Large intestine (tissue), 3 donors: ENCODE measurements around the gene MCCD1. TPM values are rescaled to one million over a fixed set of nuclear protein-coding genes. Genes with fewer than 3 reads are reported as not detected.

Experiments used
- DNase-seq, 2 donors: peaks; one replicate each; pipeline versions ENCODE4 v3.0.0 to v3.0.0-alpha.2; 2013
- H3K27ac ChIP-seq: one replicate; pipeline ENCODE4 v1.5.1; 2013; ENCODE audit warnings: low read length
- H3K27me3 ChIP-seq: 2 replicates; pipeline ENCODE4 v1.6.1; 2013; ENCODE audit warnings: low read length; ENCODE audit not compliant: control insufficient read depth, insufficient read depth
- H3K36me3 ChIP-seq: 2 replicates; pipeline ENCODE4 v1.6.1; 2013; ENCODE audit warnings: low read length; ENCODE audit not compliant: control insufficient read depth, insufficient read depth
- H3K4me1 ChIP-seq: one replicate; pipeline ENCODE4 v1.6.1; 2013; ENCODE audit warnings: low read length; ENCODE audit not compliant: control insufficient read depth, insufficient read depth
- H3K4me3 ChIP-seq: one replicate; pipeline ENCODE4 v1.5.1; 2013; ENCODE audit warnings: low read length
- H3K9me3 ChIP-seq: one replicate; pipeline ENCODE4 v1.6.1; 2013; ENCODE audit warnings: mild to moderate bottlenecking, low read depth, low read length, moderate library complexity; ENCODE audit not compliant: control insufficient read depth
- WGBS: methylation state at CpG from one replicate; pipeline ENCODE4 v1.1.5; 2013; ENCODE audit warnings: low lambda C conversion rate; ENCODE audit not compliant: insufficient coverage; 5-methylcytosine and 5-hydroxymethylcytosine counted together
- polyA plus RNA-seq: library from polyadenylated mRNA; unstranded; fragments of 120-200 nt; gene quantifications from one replicate; pipeline ENCODE4 v1.2.1, GENCODE V29; 2013

Gene MCCD1
- polyA plus RNA-seq, 1 donor: not detected

- no peaks in the 10 kb centered on the region for H3K27me3 ChIP-seq
- H3K36me3 ChIP-seq: peaks cover 46% of the 10 kb centered on the region
- no peak for DNase-seq
- WGBS: 100% methylated on average over 1 of the region's 24 CpGs
- H3K27ac ChIP-seq: no peak overlapping the region
- H3K4me1 ChIP-seq: peaks cover 2% of the 10 kb centered on the region
- no peaks in the 10 kb centered on the region for H3K9me3 ChIP-seq
- H3K4me3 ChIP-seq: no peak overlapping the region
These were observed 28.9 kb downstream of the MCCD1 start for GRCh38 chr6:31557443-31558317.

- DNase-seq: no peak
- no peaks in the 10 kb centered on the region for H3K27me3 ChIP-seq
- no CpG with 5 or more reads among the region's 8 CpGs for WGBS
- H3K9me3 ChIP-seq: no peaks in the 10 kb centered on the region
- peaks cover 2% of the 10 kb centered on the region for H3K4me1 ChIP-seq
- H3K36me3 ChIP-seq: peaks cover 43% of the 10 kb centered on the region
- H3K4me3 ChIP-seq: no peak overlapping the region
- no peak overlapping the region for H3K27ac ChIP-seq
These were observed 29.5 kb downstream of the MCCD1 start for GRCh38 chr6:31558318-31558625.

GRCh38 chr6:31558631-31559500 is 30.1 kb downstream of the MCCD1 start:
- no peaks in the 10 kb centered on the region for H3K27me3 ChIP-seq
- no peak overlapping the region for H3K4me3 ChIP-seq
- 100% methylated on average over 1 of the region's 14 CpGs for WGBS
- H3K27ac ChIP-seq: no peak overlapping the region
- H3K9me3 ChIP-seq: no peaks in the 10 kb centered on the region
- H3K4me1 ChIP-seq: peaks cover 2% of the 10 kb centered on the region
- no peak for DNase-seq
- H3K36me3 ChIP-seq: peaks cover 41% of the 10 kb centered on the region

GRCh38 chr6:31559606-31559957 is 30.8 kb downstream of the MCCD1 start:
- peaks cover 2% of the 10 kb centered on the region for H3K4me1 ChIP-seq
- no CpG with 5 or more reads among the region's 4 CpGs for WGBS
- H3K36me3 ChIP-seq: peaks cover 39% of the 10 kb centered on the region
- H3K27me3 ChIP-seq: no peaks in the 10 kb centered on the region
- H3K9me3 ChIP-seq: no peaks in the 10 kb centered on the region
- no peak overlapping the region for H3K4me3 ChIP-seq
- H3K27ac ChIP-seq: no peak overlapping the region
- no peak for DNase-seq

GRCh38 chr6:31559958-31560696 is 31.4 kb downstream of the MCCD1 start:
- Histone ChIP-seq H3K4me3 (no peak overlapping the region), H3K9me3 (no peaks in the 10 kb centered on the region), H3K27ac (no peak overlapping the region), H3K4me1 (peaks cover 2% of the 10 kb centered on the region), H3K36me3 (peaks cover 39% of the 10 kb centered on the region), H3K27me3 (peaks cover 2% of the 10 kb centered on the region)
- DNase-seq: peak in 1 of 2 donors; percentile 28
- WGBS: no CpG with 5 or more reads among the region's 7 CpGs

- no peak for DNase-seq
- peaks cover 4% of the 10 kb centered on the region for H3K27me3 ChIP-seq
- H3K4me1 ChIP-seq: peaks cover 2% of the 10 kb centered on the region
- peaks cover 39% of the 10 kb centered on the region for H3K36me3 ChIP-seq
- no peaks in the 10 kb centered on the region for H3K9me3 ChIP-seq
- no peak overlapping the region for H3K27ac ChIP-seq
- no peak overlapping the region for H3K4me3 ChIP-seq
These were observed 31.9 kb downstream of the MCCD1 start for GRCh38 chr6:31560697-31561058.

- Histone ChIP-seq H3K9me3 (no peaks in the 10 kb centered on the region), H3K4me1 (no peaks in the 10 kb centered on the region), H3K27me3 (peaks cover 11% of the 10 kb centered on the region), H3K27ac (no peak overlapping the region), H3K36me3 (no peaks in the 10 kb centered on the region), H3K4me3 (no peak overlapping the region)
- no peak for DNase-seq
- WGBS: 53% methylated on average over 4 of the region's 9 CpGs
These were observed 39.0 kb downstream of the MCCD1 start for GRCh38 chr6:31567531-31568370.

- WGBS: 90% methylated on average over 2 of the region's 3 CpGs
- no peaks in the 10 kb centered on the region for H3K9me3 ChIP-seq
- H3K27me3 ChIP-seq: peaks cover 13% of the 10 kb centered on the region
- DNase-seq: no peak
- no peak overlapping the region for H3K27ac ChIP-seq
- H3K36me3 ChIP-seq: no peaks in the 10 kb centered on the region
- no peaks in the 10 kb centered on the region for H3K4me1 ChIP-seq
- no peak overlapping the region for H3K4me3 ChIP-seq
These were observed 39.8 kb downstream of the MCCD1 start for GRCh38 chr6:31568537-31568961.

- WGBS: no CpG with 5 or more reads among the region's 1 CpG
- peaks cover 18% of the 10 kb centered on the region for H3K27me3 ChIP-seq
- H3K4me1 ChIP-seq: no peaks in the 10 kb centered on the region
- no peak for DNase-seq
- H3K27ac ChIP-seq: no peak overlapping the region
- no peak overlapping the region for H3K4me3 ChIP-seq
- no peaks in the 10 kb centered on the region for H3K9me3 ChIP-seq
- H3K36me3 ChIP-seq: no peaks in the 10 kb centered on the region
These were observed 41.2 kb downstream of the MCCD1 start for GRCh38 chr6:31569861-31570536.
